A549 (cell line): Measurements from ENCODE around the gene LOXL1.

Source experiments
- BHLHE40 ChIP-seq: IDR thresholded peaks from 2 replicates; pipeline ENCODE4 v1.6.1; 2012; ENCODE audit warnings: low read depth, low read length, inconsistent platforms
- POLR2A ChIP-seq: IDR thresholded peaks from 2 replicates; pipeline ENCODE4 v1.6.1; 2012; ENCODE audit warnings: mild to moderate bottlenecking, low read length
- TF ChIP-seq, protein P1 (sequence below): fragments of 150-350 bp; IDR thresholded peaks from 2 replicates; pipeline ENCODE4 v1.6.1; 2014; ENCODE audit warnings: low read depth, mild to moderate bottlenecking, low read length
- TF ChIP-seq, protein P2 (sequence below): fragments of >200 bp; sonication (Bioruptor Twin); formaldehyde crosslinking; IDR thresholded peaks from 3 replicates; pipeline ENCODE4 v1.5.1; 2016
- TF ChIP-seq, protein P3 (sequence below): fragments of 200-600 bp; sonication (generic); IDR thresholded peaks from 2 replicates; pipeline ENCODE4 v1.6.1; 2016; ENCODE audit warnings: antibody characterized with exemption, mild to moderate bottlenecking, moderate library complexity

DNA sequence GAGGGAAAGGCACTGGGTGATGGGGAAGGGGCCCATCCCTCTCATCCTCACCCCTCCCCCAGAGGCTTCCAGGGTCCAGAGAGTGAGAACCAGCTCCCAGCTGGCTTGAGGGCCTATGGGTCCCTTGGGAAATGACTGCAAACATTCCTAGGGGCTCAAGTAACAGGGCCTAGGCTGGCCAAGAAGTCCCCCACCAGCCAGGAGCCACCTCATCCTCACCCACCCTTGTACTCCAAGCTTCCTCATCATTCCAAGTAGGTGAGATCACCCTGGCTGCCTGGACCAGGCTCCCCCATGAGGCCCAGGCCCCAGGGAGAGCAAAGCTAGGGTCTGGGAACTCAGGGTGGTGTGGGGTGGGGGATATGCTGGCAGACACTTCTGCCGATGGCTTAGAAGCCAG, 14.8 kb downstream of the LOXL1 start:
- TF ChIP-seq POLR2A: no peak
- TF ChIP-seq, protein P1, sequence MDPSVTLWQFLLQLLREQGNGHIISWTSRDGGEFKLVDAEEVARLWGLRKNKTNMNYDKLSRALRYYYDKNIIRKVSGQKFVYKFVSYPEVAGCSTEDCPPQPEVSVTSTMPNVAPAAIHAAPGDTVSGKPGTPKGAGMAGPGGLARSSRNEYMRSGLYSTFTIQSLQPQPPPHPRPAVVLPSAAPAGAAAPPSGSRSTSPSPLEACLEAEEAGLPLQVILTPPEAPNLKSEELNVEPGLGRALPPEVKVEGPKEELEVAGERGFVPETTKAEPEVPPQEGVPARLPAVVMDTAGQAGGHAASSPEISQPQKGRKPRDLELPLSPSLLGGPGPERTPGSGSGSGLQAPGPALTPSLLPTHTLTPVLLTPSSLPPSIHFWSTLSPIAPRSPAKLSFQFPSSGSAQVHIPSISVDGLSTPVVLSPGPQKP: no peak
- TF ChIP-seq, protein P2, sequence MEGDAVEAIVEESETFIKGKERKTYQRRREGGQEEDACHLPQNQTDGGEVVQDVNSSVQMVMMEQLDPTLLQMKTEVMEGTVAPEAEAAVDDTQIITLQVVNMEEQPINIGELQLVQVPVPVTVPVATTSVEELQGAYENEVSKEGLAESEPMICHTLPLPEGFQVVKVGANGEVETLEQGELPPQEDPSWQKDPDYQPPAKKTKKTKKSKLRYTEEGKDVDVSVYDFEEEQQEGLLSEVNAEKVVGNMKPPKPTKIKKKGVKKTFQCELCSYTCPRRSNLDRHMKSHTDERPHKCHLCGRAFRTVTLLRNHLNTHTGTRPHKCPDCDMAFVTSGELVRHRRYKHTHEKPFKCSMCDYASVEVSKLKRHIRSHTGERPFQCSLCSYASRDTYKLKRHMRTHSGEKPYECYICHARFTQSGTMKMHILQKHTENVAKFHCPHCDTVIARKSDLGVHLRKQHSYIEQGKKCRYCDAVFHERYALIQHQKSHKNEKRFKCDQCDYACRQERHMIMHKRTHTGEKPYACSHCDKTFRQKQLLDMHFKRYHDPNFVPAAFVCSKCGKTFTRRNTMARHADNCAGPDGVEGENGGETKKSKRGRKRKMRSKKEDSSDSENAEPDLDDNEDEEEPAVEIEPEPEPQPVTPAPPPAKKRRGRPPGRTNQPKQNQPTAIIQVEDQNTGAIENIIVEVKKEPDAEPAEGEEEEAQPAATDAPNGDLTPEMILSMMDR: no peak
- TF ChIP-seq, protein P3, sequence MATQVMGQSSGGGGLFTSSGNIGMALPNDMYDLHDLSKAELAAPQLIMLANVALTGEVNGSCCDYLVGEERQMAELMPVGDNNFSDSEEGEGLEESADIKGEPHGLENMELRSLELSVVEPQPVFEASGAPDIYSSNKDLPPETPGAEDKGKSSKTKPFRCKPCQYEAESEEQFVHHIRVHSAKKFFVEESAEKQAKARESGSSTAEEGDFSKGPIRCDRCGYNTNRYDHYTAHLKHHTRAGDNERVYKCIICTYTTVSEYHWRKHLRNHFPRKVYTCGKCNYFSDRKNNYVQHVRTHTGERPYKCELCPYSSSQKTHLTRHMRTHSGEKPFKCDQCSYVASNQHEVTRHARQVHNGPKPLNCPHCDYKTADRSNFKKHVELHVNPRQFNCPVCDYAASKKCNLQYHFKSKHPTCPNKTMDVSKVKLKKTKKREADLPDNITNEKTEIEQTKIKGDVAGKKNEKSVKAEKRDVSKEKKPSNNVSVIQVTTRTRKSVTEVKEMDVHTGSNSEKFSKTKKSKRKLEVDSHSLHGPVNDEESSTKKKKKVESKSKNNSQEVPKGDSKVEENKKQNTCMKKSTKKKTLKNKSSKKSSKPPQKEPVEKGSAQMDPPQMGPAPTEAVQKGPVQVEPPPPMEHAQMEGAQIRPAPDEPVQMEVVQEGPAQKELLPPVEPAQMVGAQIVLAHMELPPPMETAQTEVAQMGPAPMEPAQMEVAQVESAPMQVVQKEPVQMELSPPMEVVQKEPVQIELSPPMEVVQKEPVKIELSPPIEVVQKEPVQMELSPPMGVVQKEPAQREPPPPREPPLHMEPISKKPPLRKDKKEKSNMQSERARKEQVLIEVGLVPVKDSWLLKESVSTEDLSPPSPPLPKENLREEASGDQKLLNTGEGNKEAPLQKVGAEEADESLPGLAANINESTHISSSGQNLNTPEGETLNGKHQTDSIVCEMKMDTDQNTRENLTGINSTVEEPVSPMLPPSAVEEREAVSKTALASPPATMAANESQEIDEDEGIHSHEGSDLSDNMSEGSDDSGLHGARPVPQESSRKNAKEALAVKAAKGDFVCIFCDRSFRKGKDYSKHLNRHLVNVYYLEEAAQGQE: no peak
- TF ChIP-seq BHLHE40: no peak
